Measurements from ENCODE around the gene SH2B3.
"Not testable (repeated sequence)": the region's sequence is repeated elsewhere in the genome, so short reads cannot be mapped to it uniquely, and the experiment has no call there.

The SH2B3 gene

DNA sequence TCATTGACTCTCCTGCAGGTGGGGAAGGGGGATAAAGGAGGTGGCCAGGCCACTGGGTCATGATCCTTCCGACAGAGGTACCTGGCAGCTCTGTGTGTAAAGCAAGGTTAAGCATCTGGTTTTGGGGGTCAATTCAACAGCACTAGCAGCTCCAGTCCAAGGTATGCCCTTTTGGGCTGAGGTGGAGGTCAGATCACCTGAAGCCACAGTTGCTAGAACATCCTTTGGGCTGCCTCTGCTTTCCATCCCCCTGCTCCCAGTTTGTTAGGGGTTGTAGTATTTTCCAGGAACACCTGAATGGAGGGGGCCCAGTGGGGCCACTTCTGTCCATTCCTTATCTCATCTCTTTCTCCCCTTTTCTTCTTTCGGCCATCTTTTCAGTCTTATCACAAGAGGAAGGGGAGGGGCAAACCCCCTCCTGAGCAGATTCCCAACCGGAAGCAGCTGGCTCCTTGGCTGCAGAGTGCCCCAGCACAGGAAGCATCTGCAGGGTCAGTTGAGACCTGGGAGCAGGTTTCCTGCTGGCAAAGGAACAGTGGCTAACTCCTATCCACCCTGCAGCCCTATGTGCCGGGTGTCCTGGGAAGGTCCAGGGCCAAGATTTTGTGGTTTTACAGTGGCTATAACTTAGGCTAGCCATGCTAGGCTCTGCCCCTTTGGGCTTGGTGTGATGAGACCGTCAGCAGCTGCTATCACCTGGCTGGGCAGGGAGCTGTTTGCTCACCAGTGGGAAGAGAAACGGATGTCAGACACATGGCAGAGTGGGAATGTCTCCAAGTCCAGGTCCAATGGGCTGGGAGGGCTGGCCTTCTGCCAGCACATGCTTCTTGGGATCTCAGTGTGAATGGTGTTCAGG, 40.2 kb downstream of the SH2B3 start:
- no peak for DNase-seq

DNA sequence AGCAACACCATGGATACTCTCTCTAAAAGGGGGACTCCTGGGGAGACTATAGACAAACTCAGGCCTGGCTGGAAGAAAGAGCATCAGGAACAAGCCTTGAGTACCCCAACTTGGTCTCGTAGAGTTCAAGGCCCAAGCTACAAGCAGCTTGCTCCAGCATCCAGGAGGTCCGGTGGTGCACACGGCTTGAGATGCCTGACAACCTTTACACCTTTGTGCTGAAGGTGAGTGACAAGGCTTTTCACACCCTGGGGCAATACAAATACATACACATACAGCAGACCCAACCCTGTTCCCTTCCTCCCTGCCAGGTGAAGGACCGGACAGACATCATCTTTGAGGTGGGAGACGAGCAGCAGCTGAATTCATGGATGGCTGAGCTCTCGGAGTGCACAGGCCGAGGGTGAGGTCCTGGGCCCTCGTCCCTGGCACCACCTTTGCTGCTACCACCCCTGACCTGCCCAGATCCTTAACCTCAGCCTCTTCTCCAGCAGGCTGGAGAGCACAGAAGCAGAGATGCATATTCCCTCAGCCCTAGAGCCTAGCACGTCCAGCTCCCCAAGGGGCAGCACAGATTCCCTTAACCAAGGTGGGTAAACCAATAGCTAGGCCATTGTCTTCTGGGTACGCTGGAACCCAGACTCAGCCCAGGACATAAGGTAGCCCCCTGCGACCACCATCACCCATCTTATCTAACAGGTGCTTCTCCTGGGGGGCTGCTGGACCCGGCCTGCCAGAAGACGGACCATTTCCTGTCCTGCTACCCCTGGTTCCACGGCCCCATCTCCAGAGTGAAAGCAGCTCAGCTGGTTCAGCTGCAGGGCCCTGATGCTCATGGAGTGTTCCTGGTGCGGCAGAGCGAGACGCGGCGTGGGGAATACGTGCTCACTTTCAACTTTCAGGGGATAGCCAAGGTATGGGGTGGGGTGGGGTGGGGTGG, 41.2 kb downstream of the SH2B3 start:
- DNase-seq = no peak

DNA sequence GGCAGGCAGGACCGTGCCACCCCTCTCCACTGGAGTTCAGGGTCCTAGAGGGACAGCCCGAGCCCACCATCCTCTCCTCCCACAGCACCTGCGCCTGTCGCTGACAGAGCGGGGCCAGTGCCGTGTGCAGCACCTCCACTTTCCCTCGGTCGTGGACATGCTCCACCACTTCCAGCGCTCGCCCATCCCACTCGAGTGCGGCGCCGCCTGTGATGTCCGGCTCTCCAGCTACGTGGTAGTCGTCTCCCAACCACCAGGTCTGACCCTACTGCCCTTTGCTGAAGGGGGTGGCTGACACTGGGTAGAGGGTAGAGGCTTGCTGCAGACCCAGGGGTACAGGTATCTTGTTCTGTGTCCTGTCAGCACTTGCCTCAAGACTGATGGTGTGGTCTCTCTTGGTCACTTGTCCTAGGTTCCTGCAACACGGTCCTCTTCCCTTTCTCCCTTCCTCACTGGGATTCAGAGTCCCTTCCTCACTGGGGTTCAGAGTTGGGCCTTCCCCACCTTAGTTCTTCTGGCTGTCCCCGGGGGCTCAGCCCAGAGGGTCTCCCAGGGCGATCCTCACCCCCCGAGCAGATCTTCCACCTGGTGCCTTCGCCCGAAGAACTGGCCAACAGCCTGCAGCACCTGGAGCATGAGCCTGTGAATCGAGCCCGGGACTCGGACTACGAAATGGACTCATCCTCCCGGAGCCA, 42.0 kb downstream of the SH2B3 start:
- no peak for DNase-seq

DNA sequence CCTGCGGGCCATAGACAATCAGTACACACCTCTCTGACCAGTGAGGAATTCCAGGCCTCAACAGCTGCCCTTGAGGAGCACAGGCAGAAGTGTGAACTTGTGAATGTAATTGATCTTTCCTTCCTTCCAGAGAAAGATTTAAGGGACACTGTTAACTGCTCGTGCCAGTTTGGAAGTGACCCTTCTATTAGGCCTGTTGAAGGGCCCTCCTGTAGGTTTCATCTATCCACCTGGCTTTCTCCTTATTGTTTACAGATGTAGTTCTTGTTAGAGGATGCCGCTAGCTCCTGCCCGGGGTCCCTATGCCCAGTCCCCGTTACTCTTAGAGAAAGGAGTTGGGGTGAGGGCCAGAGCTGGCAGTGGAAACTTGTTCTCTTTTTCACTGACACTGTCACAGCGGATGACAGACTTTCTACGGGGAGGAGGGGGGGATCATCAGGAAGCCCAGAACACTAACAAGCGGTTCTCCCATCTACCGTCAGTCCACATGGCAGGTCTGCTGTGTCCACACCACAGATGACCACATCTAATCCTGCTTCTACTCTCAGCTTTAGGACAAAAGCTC, 42.6 kb downstream of the SH2B3 start:
- no peak for DNase-seq

DNA sequence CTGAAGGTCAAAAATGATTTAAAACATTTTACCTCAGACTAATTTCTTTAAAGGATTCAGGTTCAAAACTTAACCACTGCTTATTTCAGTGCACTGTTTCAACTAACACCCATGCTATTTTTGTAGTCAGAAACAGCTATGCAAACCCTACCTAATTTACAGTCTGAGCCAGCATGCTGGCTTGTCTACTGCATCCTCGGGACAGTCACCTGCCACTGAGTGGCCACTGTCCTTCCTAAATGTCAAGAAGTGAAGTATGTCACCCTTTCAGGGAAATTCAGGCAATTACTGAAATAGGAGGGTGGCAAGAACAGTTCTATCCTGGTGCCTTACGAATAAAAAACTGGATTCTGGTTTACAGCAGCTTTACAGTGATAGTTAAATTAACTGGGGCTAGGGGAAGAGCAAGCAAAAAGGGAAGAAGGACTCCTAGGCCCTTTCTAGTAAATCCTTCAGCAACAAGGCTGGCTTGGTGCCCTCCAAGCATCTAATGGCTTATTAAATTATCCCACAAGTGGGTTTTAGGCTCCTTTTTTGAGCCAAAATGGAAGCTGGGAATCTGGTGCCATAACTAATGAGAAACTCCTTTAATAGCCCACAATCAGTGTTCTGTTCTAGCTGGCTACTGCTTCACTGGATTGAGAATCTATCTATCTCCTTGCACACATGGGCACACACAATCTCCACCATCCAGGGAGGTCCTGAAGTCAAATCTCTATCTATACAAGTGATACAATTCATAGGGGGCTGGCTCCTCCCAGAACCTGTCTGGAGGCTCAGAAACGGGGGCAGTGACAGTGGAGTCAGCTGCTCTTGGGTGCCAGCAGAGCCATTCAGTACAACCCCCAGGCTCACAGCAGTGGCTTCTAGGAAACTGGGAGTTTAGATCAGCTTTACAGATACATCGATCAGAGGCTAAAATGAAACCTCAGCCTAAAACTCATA, 43.4 kb downstream of the SH2B3 start:
- no peak for DNase-seq

DNA sequence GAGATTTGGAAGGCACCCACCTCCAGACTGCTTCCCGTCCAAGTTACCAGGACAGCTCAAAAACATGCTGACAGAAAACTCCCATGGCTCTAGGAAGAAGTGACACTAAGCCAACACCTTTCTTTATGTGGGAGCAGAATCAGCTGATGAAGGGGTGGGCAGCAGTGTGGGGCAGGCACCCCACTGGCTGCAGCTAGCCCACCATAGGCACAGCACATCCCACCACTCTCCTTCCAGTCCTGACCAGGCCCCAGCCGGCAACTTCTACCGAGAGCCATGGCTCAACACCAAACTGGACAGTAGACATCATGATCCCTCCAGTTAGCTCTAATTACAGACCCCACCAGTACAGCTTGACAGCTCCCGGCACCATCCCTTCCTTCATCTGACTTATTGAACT, 45.0 kb downstream of the SH2B3 start:
- DNase-seq = no peak

DNA sequence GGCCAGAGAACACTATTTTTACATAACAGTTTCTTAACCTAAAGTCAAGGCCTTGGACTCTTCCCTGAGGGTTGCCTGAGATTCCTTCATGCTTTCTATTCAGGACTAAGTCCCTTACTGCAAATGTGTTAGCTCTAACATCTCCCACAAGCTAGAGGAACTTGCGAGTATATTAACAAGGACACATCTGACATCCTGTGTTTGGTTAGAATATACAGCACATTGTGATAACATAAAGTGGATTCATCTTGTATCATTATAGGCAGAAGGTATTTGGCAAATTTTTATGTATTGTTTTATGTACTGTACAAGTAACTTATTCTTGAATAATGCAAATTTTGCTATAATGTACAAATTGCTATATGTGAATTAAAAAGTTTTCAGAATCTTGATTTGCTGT, 45.5 kb downstream of the SH2B3 start:
- DNase-seq = no peak

DNA sequence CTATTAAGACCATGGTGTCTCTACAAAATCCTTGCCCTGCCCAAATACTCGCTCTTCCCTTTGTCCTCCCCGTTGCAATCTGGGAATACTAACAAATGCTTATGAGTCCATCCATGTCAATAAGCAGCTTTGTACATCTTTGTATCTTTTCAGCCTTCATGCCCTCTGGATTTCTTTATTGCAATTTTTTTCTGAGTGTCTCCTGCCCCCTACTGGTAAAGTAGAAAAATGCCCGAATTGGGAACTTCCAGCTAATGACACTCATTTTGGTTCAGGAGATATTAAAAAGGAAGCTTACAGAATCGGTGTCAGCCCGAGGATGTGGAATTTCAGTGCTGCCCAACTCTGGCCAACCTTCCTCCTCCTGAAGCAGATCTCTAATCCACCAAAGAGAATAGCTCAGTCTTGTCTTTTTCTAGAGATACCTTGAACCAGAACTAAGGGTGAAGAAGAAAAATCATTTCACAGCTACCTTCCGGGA, 46.0 kb downstream of the SH2B3 start:
- DNase-seq = no peak

DNA sequence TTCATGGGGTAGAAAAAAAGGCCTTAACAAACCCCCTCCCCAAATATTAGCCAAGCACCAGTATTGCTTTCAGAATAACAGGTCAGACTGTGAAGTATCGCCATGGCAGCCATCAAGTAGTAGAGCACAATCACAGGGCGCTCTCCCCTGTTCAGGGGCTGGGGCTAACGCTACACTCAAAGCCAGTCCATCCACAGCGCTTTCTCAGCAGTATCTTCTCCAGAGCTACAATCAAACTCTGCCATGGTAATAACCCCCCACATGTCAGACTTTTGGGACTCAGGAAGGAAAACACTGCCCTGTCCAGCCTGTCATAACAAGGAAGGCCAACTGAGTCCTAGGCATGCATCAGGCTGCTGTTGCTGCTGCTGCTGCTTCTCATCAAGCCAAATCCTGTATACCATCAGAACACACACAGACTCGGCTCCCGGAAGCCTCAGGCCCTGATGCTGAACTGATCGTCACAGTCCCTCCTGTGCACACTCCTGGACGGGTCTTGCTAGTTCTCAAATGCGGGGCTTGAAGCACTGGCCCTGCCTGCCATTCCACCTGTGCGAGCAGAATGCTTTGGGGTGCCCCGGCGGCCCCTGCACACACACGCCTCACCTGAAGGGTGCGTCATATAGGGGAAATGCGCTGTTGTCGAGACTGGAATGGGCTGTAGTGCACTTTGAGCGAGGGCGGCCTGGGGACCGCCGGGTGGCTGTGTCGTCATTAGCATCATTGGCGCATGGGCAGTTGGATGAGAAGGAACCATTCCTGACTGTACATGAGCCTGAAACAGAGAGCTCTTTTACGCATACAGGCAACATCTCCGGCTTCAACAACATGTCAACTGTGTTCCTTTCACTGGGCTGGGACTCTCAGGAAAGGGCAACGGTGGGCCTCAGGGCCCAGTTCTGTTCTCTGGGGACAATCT, 47.6 kb downstream of the SH2B3 start:
- no peak for DNase-seq

DNA sequence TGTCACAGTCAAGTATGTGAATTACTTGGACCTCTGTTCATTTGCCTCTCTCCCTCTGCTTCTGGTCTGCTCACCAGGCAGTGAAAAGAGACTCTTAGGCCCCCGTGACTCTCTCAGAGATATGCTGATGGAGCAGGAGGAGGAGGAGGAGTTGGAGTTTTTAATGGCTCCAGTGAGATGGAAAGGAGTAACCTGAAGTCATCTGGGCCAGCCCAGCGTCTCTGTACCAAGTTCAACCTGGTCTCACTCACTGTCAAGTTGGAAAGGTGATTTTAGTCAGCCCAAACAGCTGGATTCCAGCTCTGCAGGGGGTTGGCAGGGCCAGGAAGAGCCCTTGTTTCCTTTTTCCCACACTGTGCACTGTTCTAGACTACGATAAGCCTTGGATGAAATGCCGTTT, 48.6 kb downstream of the SH2B3 start:
- no peak for DNase-seq

DNA sequence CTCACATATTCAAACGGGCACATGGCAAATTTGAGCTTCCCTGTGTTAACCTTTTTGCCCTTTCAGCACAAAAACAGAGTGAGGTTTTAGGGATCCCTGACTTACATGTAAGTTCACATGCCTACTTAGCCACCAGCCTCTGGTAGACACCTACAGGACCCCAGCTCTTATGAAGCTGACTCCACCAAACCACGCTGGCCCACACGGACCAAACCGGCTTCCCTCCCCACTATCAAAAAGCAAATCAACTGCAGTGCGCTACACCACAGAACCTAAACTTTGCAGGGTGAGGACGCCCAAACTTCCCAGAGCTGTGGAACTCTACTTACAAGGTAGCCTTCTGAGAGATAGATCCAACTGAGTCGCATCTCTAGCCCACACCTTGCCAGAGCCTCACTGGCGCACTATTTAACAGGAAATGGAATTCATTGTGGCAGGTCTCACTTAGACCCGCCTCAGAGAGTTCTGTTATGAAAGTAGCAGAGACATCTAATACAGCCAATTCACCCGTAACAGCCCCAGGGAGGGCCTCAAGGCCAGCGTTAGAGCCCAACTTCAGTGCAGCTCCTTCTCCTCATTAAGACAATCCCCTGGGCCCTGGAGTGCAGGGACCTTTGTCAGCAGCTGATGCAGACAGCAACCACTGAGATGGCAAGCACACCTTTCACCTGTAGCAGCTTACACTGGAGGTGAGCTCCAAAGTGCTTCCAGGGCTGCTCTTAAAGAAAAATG, 49.2 kb downstream of the SH2B3 start:
- no peak for DNase-seq

DNA sequence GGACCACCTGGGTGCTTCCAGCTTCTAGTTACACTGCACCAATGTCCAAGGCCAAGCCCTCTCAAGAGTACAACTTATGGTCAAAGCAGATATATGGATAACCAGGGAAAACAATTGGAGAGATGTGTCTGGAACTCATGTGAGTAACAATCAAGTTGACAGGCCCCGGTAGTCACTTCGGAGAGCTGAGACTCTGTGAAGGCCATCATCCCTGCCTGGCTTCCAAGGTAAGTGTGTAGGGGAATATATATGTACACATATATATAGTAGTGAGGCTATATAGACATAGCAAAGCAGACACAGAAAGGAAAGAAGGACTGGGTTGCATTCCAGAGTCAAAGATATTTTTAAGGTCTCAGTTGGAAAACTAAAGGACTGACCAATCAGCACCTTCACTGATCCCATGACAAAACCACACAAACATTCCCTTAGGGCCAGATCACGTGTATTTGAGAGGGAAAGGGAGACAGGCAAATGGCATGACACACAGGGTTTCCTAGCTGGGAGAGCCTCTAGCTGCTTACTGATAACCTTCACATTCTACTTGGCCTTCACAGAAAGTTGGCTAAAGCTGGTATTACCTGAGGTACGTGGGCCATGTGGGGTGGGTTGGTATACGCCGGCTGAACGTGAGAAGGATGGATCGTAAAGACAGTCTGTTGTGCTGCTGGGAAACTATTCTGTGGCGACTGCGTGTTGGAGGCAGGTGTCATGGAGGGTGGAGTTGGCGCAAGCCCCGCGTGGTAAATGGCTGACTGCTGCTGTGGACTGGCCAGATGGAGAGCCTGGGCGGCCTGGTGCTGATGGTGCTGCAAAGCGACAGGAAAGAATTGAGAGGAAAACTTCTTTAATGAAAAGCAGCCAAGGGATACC, 50.0 kb downstream of the SH2B3 start:
- DNase-seq = no peak

DNA sequence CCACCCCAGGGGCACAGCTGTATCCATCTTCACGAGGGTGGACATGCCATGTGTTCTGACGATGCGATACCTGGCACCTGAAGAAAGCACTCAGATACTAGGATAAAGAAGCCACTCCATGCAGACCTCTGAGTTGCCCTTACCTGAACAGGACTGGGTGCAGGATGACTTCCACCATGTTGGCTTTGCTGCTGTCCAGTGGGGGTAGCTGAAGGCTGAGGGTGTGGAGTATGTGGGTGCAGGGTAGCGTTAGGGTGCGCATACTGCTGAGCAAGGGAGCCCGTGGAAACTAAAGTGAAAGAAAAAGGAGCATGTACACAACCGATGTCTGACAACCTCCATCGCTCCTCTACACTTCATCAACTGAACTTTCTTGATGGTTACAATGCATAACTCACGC, 51.3 kb downstream of the SH2B3 start:
- DNase-seq = no peak

DNA sequence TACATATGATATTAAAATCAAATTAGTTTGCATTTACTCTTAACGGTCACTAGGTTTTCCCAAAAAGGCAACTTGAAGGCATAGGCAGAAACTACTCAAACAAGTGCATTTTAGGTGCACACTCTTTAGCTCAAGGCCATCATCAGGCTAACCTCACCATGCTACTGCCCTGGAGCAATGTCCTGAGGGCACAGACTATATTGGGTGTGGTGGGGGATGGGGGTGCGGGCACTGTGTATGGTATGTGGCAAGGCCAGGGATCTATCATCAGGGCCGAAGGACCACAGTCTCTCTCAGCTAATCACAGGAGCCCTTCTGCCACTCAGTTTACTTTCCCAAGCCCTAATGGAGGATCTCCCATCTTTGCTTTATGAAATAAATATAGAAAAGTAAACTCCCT, 51.9 kb downstream of the SH2B3 start:
- DNase-seq = no peak

DNA sequence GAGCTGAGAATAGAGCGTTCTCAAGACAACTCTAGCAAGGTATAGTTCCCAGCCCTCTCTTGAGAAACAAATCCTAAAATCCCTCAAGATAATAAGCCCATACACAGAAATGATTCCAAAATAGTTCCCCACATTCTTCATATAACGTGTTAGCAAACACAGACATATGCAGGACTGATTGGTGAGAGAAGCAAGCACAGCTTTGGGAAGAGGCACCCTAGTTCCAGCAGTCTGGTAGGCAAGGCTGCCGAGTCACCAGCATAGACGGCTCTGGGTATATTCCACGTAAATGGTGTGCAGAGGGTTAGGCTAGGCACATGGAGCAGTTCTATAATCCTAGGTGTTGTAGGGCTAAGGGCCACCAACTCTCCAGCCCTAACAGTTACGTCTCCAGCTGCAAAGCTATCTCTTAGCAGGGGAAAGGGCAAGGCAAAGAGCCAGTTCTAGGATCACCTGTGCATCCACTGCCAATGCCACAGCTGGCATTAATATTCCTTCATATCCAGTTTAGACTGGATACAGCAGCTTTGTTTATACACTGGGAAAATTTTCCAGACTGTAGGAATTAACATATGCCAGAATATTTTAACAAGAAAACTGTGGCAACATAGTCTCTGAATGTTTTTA, 52.9 kb downstream of the SH2B3 start:
- no peak for DNase-seq

DNA sequence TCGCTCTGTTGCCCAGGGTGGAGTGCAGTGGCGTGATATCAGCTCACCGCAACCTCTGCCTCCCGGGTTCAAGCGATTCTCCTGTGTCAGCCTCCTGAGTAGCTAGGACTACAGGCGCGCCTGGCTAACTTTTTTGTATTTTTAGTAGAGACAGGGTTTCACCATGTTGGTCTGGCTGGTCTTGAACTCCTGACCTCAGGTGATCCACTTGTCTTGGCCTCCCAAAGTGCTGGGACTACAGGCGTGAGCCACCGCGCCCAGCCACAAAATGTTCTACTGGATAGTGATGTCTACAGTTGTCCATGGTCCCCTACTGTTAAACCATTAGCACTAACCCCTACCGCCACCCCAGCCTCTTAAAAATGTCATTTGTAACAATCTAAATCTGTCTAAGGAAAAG, 54.4 kb downstream of the SH2B3 start:
- not testable (repeated sequence) for DNase-seq

DNA sequence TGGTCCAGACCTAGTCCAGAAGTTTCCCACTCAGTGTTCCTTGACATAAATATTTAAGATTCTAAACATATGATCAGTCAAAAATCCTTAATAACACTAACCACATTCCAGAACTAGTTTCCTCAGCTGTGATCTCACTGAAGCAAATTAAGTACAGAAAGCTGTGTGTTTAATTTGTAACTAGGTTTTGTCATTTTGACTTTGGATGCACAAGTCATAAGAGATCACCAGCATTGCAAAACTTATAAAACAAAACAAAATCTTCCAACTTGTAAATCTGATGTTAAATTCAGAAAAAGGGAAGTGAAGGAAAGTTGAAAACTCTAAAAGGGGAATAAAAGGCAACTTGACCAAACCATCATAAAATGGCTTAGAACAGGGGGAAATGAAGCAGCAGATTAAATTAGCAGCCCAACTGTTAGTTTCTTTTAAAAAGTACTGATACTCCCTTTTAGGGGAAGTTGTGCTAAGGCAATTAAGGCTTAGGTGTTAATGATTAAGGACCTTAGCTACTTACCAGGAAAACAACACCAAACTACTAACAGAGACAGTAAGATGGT, 56.6 kb downstream of the SH2B3 start:
- DNase-seq = no peak

Measured in effector CD4-positive, alpha-beta T cell (primary cell).